ENCODE measurements around the gene NCAPD2.

GRCh38 chr12:6560501-6561205, 66.8 kb downstream of the NCAPD2 start:
- TF ChIP-seq, protein P1, sequence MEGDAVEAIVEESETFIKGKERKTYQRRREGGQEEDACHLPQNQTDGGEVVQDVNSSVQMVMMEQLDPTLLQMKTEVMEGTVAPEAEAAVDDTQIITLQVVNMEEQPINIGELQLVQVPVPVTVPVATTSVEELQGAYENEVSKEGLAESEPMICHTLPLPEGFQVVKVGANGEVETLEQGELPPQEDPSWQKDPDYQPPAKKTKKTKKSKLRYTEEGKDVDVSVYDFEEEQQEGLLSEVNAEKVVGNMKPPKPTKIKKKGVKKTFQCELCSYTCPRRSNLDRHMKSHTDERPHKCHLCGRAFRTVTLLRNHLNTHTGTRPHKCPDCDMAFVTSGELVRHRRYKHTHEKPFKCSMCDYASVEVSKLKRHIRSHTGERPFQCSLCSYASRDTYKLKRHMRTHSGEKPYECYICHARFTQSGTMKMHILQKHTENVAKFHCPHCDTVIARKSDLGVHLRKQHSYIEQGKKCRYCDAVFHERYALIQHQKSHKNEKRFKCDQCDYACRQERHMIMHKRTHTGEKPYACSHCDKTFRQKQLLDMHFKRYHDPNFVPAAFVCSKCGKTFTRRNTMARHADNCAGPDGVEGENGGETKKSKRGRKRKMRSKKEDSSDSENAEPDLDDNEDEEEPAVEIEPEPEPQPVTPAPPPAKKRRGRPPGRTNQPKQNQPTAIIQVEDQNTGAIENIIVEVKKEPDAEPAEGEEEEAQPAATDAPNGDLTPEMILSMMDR (IDR thresholded peaks at IDR 0.05; ENCODE audit: low read depth, low read length) = no peak
- no peak for TF ChIP-seq EZH2phosphoT487 (IDR thresholded peaks at IDR 0.05; ENCODE audit: low read depth)
